Right lung (tissue), 5 donors: ENCODE results near the gene TSPAN31. TPM values are rescaled to one million over a fixed set of nuclear protein-coding genes. Genes with fewer than 3 reads are reported as not detected.
"Not testable (repeated sequence)": the region's sequence is repeated elsewhere in the genome, so short reads cannot be mapped to it uniquely, and the experiment has no call there.

ENCODE experiments used
- DNase-seq, 2 donors: peaks; one replicate each; pipeline ENCODE4 v3.0.0-alpha.2; 2013
- polyA plus RNA-seq, 5 donors: library from polyadenylated mRNA; unstranded; fragments of 120-200 nt; gene quantifications; one replicate each; pipeline versions ENCODE4 v1.2.1 to v1.2.3, GENCODE V29; 2013; ENCODE audit warnings: inconsistent platforms in 1 of 5, low replicate concordance in 1 of 5; ENCODE audit not compliant: insufficient read length in 5 of 5, insufficient read depth in 1 of 5

The TSPAN31 gene
- polyA plus RNA-seq, 5 donors: 68.8 to 94.6 (median 79.4) TPM

- no peak for DNase-seq
Observed at GRCh38 chr12:57720606-57721595, 23.9 kb upstream of the TSPAN31 start.

GRCh38 chr12:57721846-57722608 lies 22.8 kb upstream of the TSPAN31 start:
- DNase-seq: not testable (repeated sequence)

GRCh38 chr12:57722716-57723629 lies 21.9 kb upstream of the TSPAN31 start:
- DNase-seq: no peak

- no peak for DNase-seq
Observed at GRCh38 chr12:57723630-57723962, 21.2 kb upstream of the TSPAN31 start.

- no peak for DNase-seq
Observed at GRCh38 chr12:57724003-57724935, 20.6 kb upstream of the TSPAN31 start.

GRCh38 chr12:57724936-57725740 lies 19.7 kb upstream of the TSPAN31 start:
- no peak for DNase-seq

- no peak for DNase-seq
Observed at GRCh38 chr12:57725851-57726150, 19.0 kb upstream of the TSPAN31 start.

- DNase-seq: peak; percentile 54 to 67
Observed at GRCh38 chr12:57726151-57726883, 18.5 kb upstream of the TSPAN31 start.

GRCh38 chr12:57726884-57727757 lies 17.7 kb upstream of the TSPAN31 start:
- DNase-seq: peak in 1 of 2 donors; percentile 47

- no peak for DNase-seq
Observed at GRCh38 chr12:57727758-57728395, 17.0 kb upstream of the TSPAN31 start.

- DNase-seq: no peak
Observed at GRCh38 chr12:57729321-57729844, 15.5 kb upstream of the TSPAN31 start.

- DNase-seq: no peak
Observed at GRCh38 chr12:57730336-57731067, 14.3 kb upstream of the TSPAN31 start.

GRCh38 chr12:57731411-57732080 lies 13.3 kb upstream of the TSPAN31 start:
- DNase-seq: no peak

- no peak for DNase-seq
Observed at GRCh38 chr12:57732270-57732669, 12.6 kb upstream of the TSPAN31 start.

- DNase-seq: no peak
Observed at GRCh38 chr12:57732726-57733593, 11.9 kb upstream of the TSPAN31 start.
